ENCODE data around the gene PGLYRP4.

The PGLYRP4 gene

GRCh38 chr1:153366261-153366660, 17.6 kb upstream of the PGLYRP4 start:
- no peak for DNase-seq (ENCODE audit: extremely low read depth, insufficient read length)
- Histone ChIP-seq H3K4me3 (replicated peaks; ENCODE audit: low read depth, low read length) (no peak overlapping the region), H3K27me3 (replicated peaks; ENCODE audit: control insufficient read depth, insufficient read depth, low read length) (peaks cover 2% of the 10 kb centered on the region), H3K36me3 (ENCODE audit: control insufficient read depth, insufficient read depth, low read length) (no peaks in the 10 kb centered on the region)
- TF ChIP-seq, protein P1, sequence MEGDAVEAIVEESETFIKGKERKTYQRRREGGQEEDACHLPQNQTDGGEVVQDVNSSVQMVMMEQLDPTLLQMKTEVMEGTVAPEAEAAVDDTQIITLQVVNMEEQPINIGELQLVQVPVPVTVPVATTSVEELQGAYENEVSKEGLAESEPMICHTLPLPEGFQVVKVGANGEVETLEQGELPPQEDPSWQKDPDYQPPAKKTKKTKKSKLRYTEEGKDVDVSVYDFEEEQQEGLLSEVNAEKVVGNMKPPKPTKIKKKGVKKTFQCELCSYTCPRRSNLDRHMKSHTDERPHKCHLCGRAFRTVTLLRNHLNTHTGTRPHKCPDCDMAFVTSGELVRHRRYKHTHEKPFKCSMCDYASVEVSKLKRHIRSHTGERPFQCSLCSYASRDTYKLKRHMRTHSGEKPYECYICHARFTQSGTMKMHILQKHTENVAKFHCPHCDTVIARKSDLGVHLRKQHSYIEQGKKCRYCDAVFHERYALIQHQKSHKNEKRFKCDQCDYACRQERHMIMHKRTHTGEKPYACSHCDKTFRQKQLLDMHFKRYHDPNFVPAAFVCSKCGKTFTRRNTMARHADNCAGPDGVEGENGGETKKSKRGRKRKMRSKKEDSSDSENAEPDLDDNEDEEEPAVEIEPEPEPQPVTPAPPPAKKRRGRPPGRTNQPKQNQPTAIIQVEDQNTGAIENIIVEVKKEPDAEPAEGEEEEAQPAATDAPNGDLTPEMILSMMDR (IDR thresholded peaks at IDR 0.05; ENCODE audit: insufficient read depth, low read length, poor library complexity, severe bottlenecking) = no peak

DNA sequence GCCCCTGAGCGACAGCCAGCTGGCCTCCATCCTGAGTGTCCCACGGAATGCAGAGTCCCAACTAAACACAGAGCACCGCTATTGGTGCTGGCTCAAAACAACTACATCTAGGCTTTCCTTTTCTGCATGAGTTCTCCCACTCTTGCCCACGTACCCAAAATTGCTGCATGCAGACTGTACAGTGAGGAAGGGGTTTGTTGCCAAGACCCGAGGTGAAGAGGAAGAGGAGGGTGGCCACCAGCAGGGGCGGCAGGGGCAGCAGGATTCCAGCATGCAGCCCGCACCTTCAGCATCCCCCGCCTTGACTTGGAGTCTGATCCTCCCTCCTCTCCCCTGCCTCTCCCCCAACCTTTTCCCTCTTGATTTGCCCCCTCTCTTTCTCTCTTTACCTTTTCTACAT, 17.1 kb upstream of the PGLYRP4 start:
- TF ChIP-seq, protein P1 (IDR thresholded peaks at IDR 0.05; ENCODE audit: insufficient read depth, low read length, poor library complexity, severe bottlenecking) = no peak
- Histone ChIP-seq H3K27me3 (replicated peaks; ENCODE audit: control insufficient read depth, insufficient read depth, low read length) (peaks cover 2% of the 10 kb centered on the region), H3K4me3 (replicated peaks; ENCODE audit: low read depth, low read length) (no peak overlapping the region), H3K36me3 (ENCODE audit: control insufficient read depth, insufficient read depth, low read length) (no peaks in the 10 kb centered on the region)
- DNase-seq (ENCODE audit: extremely low read depth, insufficient read length) = no peak

- TF ChIP-seq, protein P1 (IDR thresholded peaks at IDR 0.05; ENCODE audit: insufficient read depth, low read length, poor library complexity, severe bottlenecking) = no peak
- H3K4me3 ChIP-seq (replicated peaks; ENCODE audit: low read depth, low read length) = no peak overlapping the region
- H3K36me3 ChIP-seq (ENCODE audit: control insufficient read depth, insufficient read depth, low read length) = no peaks in the 10 kb centered on the region
- no peak for DNase-seq (ENCODE audit: extremely low read depth, insufficient read length)
- peaks cover 2% of the 10 kb centered on the region for H3K27me3 ChIP-seq (replicated peaks; ENCODE audit: control insufficient read depth, insufficient read depth, low read length)
Measured at GRCh38 chr1:153364766-153365666, 16.4 kb upstream of the PGLYRP4 start.

- Histone ChIP-seq H3K27me3 (replicated peaks; ENCODE audit: control insufficient read depth, insufficient read depth, low read length) (no peaks in the 10 kb centered on the region; the same call in none of the 2 replicates), H3K4me3 (replicated peaks; ENCODE audit: low read depth, low read length) (no peak overlapping the region), H3K36me3 (ENCODE audit: control insufficient read depth, insufficient read depth, low read length) (no peaks in the 10 kb centered on the region)
- no peak for DNase-seq (ENCODE audit: extremely low read depth, insufficient read length)
- TF ChIP-seq, protein P1 (IDR thresholded peaks at IDR 0.05; ENCODE audit: insufficient read depth, low read length, poor library complexity, severe bottlenecking) = no peak
Measured at GRCh38 chr1:153364156-153364555, 15.5 kb upstream of the PGLYRP4 start.

GRCh38 chr1:153363641-153364040, 15.0 kb upstream of the PGLYRP4 start:
- H3K4me3 ChIP-seq (replicated peaks; ENCODE audit: low read depth, low read length) = no peak overlapping the region
- TF ChIP-seq, protein P1 (IDR thresholded peaks at IDR 0.05; ENCODE audit: insufficient read depth, low read length, poor library complexity, severe bottlenecking) = no peak
- no peaks in the 10 kb centered on the region for H3K36me3 ChIP-seq (ENCODE audit: control insufficient read depth, insufficient read depth, low read length)
- DNase-seq (ENCODE audit: extremely low read depth, insufficient read length) = no peak
- no peaks in the 10 kb centered on the region; the same call in 1 of the 2 replicates for H3K27me3 ChIP-seq (replicated peaks; ENCODE audit: control insufficient read depth, insufficient read depth, low read length)

Measured in GM06990 (cell line).